NCI-H146 treated with DMSO at 0.1 percent for 48 hours (cell line): ENCODE data around the gene SUPT20H.

Experiments used
- DNase-seq: peaks from one replicate; lab custom pipeline; 2025; ENCODE audit not compliant: unreplicated experiment; lab: John Stamatoyannopoulos, UW

SUPT20H gene

GRCh38 chr13:37009692-37010091 lies 49.8 kb downstream of the SUPT20H start:
- no peak for DNase-seq

GRCh38 chr13:37001921-37002250 lies 57.6 kb downstream of the SUPT20H start:
- DNase-seq = no peak

GRCh38 chr13:36999054-36999714 lies 60.3 kb downstream of the SUPT20H start, which contains the start of gene ALG5:
Gene ALG5, minus strand, starts transcription at chr13:36999340. Its CDS starts 40 bp downstream, at chr13:36999300.
- peak; percentile 83 for DNase-seq

- DNase-seq = peak; percentile 17
Observed at GRCh38 chr13:36998624-36999041, 60.9 kb downstream of the SUPT20H start.

- no peak for DNase-seq
Observed at GRCh38 chr13:36997716-36998427, 61.6 kb downstream of the SUPT20H start.

GRCh38 chr13:36992362-36992761 lies 67.1 kb downstream of the SUPT20H start:
- no peak for DNase-seq

- DNase-seq = no peak
Observed at GRCh38 chr13:36986462-36987240, 72.8 kb downstream of the SUPT20H start.

- DNase-seq = peak; percentile 45
Observed at GRCh38 chr13:36981156-36981743, 78.2 kb downstream of the SUPT20H start.

- no peak for DNase-seq
Observed at GRCh38 chr13:36979361-36980050, 80.0 kb downstream of the SUPT20H start.

GRCh38 chr13:36975172-36975571 lies 84.3 kb downstream of the SUPT20H start:
- no peak for DNase-seq

- DNase-seq = no peak
Observed at GRCh38 chr13:36973621-36974295, 85.7 kb downstream of the SUPT20H start.

GRCh38 chr13:36973009-36973408 lies 86.5 kb downstream of the SUPT20H start:
- DNase-seq = no peak

GRCh38 chr13:36966404-36966803 lies 93.1 kb downstream of the SUPT20H start:
- no peak for DNase-seq

GRCh38 chr13:36965767-36966166 lies 93.7 kb downstream of the SUPT20H start:
- no peak for DNase-seq

- no peak for DNase-seq
Observed at GRCh38 chr13:36959456-36960116, 99.9 kb downstream of the SUPT20H start.
